Measurements from ENCODE around the gene ITPKB. TPM values are rescaled to one million over a fixed set of nuclear protein-coding genes. Genes with fewer than 3 reads are reported as not detected.

Gene ITPKB
- total and polyA plus RNA-seq, 2 of the 13 experiments (the other 11 are each of a cell fraction or from before 2014, with no cell fraction given): not detected

- TF ChIP-seq SRY (CRISPR knock-in tag; IDR thresholded peaks at IDR 0.05) (no peak), ZNF335 (CRISPR knock-in tag; IDR thresholded peaks at IDR 0.05) (no peak), ZBTB46 (CRISPR knock-in tag; IDR thresholded peaks at IDR 0.05; ENCODE audit: borderline replicate concordance) (no peak), ZNF205 (CRISPR knock-in tag; IDR thresholded peaks at IDR 0.05) (no peak), ZNF138 (CRISPR knock-in tag; IDR thresholded peaks at IDR 0.05; ENCODE audit: low read depth) (no peak), HNRNPL (IDR thresholded peaks at IDR 0.05; ENCODE audit: low read depth, low read length) (no peak), SP5 (CRISPR knock-in tag; IDR thresholded peaks at IDR 0.05; ENCODE audit: borderline replicate concordance, low read depth) (no peak)
These were observed 41.7 kb downstream of the ITPKB start (continued) for GRCh38 chr1:226697151-226697928.

DNA sequence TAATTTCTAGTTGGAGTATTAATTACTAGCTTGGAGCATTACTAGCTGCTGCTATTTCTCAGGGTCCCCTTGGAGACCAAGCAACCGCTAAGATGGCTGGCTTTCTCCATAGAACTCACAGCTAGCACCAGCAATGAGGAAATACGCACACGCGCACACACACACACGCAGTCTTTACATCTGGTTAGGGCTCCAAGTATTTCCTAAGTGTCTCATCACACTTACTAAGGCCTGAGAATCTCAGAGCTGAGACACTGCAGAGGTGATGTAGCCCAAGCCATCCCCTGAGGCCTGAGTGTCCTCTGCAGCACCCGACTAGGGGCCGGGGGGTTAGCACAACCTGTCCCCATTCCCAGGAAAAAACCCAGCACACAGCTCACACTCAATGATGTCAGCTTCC lies 42.5 kb downstream of the ITPKB start:
- CTCF ChIA-PET (ENCODE audit: low intra/inter-chr PET ratio, low total read pairs): no interaction called here
- no TSS peak for BruUV-seq (replicated peaks)
- H3K9me3 ChIP-seq (ENCODE audit: low read length): no peaks in the 10 kb centered on the region
- in situ Hi-C loops (cut with HindIII; ENCODE audit: extremely low pct_ligation_motif_present, low pct_unique_long_range_greater_than_20kb): no loop called here
- no peak for FAIRE-seq
- H3K36me3 ChIP-seq (replicated peaks in 1 of 2; ENCODE audit: control insufficient read depth in 1 of 2, insufficient read depth in 2 of 2, low read length in 2 of 2): no peaks in the 10 kb centered on the region
- H3K27me3 ChIP-seq (ENCODE audit: control insufficient read depth in 1 of 2, insufficient read depth in 2 of 2, low read length in 2 of 2): peaks cover 2 to 34% of the 10 kb centered on the region in 2 experiments
- intact Hi-C loops (cut with micrococcal nuclease; ENCODE audit: unreplicated experiment): no loop called here
- H3K4me1 ChIP-seq (ENCODE audit: insufficient read depth, low read length): no peaks in the 10 kb centered on the region
- no peak overlapping the region for H3K27ac ChIP-seq (ENCODE audit: extremely low read length, insufficient read depth, low read length)
- no peaks in the 10 kb centered on the region for H3K79me2 ChIP-seq (ENCODE audit: insufficient read depth, low read length)
- DNase-seq (ENCODE audit: low spot score): no peak
- POLR2A ChIA-PET: no interaction called here
- no peak overlapping the region for H3K9ac ChIP-seq (ENCODE audit: insufficient read depth, low read depth, low read length)
- no peak overlapping the region for H2AFZ ChIP-seq (ENCODE audit: low read length)
- no peak overlapping the region for H3K4me3 ChIP-seq (replicated peaks in 1 of 3; ENCODE audit: insufficient read depth in 1 of 3, low read depth in 2 of 3, low read length in 3 of 3)
- WGBS (ENCODE audit: low lambda C conversion rate): 22% methylated on average over 7 of the region's 7 CpGs
- H3K4me2 ChIP-seq (ENCODE audit: low read depth, low read length): no peak overlapping the region
- H4K20me1 ChIP-seq (ENCODE audit: insufficient read depth, low read length): no peaks in the 10 kb centered on the region
- no peak for ATAC-seq
- TF ChIP-seq, protein P1, sequence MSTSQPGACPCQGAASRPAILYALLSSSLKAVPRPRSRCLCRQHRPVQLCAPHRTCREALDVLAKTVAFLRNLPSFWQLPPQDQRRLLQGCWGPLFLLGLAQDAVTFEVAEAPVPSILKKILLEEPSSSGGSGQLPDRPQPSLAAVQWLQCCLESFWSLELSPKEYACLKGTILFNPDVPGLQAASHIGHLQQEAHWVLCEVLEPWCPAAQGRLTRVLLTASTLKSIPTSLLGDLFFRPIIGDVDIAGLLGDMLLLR (CRISPR knock-in tag; IDR thresholded peaks at IDR 0.05): no peak
- no peak for TF ChIP-seq PHF5A (CRISPR knock-in tag; IDR thresholded peaks at IDR 0.05; ENCODE audit: low read depth, unreplicated experiment)
- no peak for TF ChIP-seq NPAS2 (CRISPR knock-in tag; IDR thresholded peaks at IDR 0.05; ENCODE audit: borderline replicate concordance)
- TF ChIP-seq ZNF800 (CRISPR knock-in tag; IDR thresholded peaks at IDR 0.05): no peak
- TF ChIP-seq TEAD2 (CRISPR knock-in tag; IDR thresholded peaks at IDR 0.05): no peak
- TF ChIP-seq JUN (CRISPR knock-in tag; IDR thresholded peaks at IDR 0.05): no peak
- TF ChIP-seq MATR3 (CRISPR knock-in tag; IDR thresholded peaks at IDR 0.05): no peak
- no peak for TF ChIP-seq HNRNPH1 (optimal IDR thresholded peaks at IDR 0.05; ENCODE audit: low read depth, low read length)
- no peak for TF ChIP-seq EEA1 (CRISPR knock-in tag; IDR thresholded peaks at IDR 0.05; ENCODE audit: borderline replicate concordance)
- no peak for TF ChIP-seq IKZF4 (CRISPR knock-in tag; IDR thresholded peaks at IDR 0.05; ENCODE audit: borderline replicate concordance, low read depth, not compliant biosample characterization)
- no peak for TF ChIP-seq MAF1 (CRISPR knock-in tag; IDR thresholded peaks at IDR 0.05; ENCODE audit: borderline replicate concordance)
- TF ChIP-seq FOXO4 (CRISPR knock-in tag; conservative IDR thresholded peaks at IDR 0.05): no peak
